Neural progenitor cell (in vitro differentiated cells): ENCODE data around the gene SRCIN1.

Source experiments
- EZH2phosphoT487 ChIP-seq: fragments of 200-600 bp; sonication (generic); IDR thresholded peaks from 2 replicates; pipeline ENCODE4 v1.6.1; 2017; ENCODE audit warnings: antibody characterized with exemption
- TF ChIP-seq, protein P1 (sequence below): fragments of 200-600 bp; sonication (generic); IDR thresholded peaks from 2 replicates; pipeline ENCODE4 v1.5.1; 2017; ENCODE audit warnings: antibody characterized with exemption, mild to moderate bottlenecking

GRCh38 chr17:38575781-38576180, 30.0 kb downstream of the SRCIN1 start:
- TF ChIP-seq, protein P1, sequence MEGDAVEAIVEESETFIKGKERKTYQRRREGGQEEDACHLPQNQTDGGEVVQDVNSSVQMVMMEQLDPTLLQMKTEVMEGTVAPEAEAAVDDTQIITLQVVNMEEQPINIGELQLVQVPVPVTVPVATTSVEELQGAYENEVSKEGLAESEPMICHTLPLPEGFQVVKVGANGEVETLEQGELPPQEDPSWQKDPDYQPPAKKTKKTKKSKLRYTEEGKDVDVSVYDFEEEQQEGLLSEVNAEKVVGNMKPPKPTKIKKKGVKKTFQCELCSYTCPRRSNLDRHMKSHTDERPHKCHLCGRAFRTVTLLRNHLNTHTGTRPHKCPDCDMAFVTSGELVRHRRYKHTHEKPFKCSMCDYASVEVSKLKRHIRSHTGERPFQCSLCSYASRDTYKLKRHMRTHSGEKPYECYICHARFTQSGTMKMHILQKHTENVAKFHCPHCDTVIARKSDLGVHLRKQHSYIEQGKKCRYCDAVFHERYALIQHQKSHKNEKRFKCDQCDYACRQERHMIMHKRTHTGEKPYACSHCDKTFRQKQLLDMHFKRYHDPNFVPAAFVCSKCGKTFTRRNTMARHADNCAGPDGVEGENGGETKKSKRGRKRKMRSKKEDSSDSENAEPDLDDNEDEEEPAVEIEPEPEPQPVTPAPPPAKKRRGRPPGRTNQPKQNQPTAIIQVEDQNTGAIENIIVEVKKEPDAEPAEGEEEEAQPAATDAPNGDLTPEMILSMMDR = no peak
- TF ChIP-seq EZH2phosphoT487 = no peak
